GM23248 (cell line): ENCODE results near the gene NUP214.

Experiments
- EZH2 ChIP-seq: fragments of 200-600 bp; sonication (generic); IDR thresholded peaks from 2 replicates; pipeline ENCODE4 v1.6.1; 2018; ENCODE audit warnings: antibody characterized with exemption, mild to moderate bottlenecking; ENCODE audit not compliant: insufficient read depth, poor library complexity, severe bottlenecking
- EZH2phosphoT487 ChIP-seq: fragments of 200-600 bp; sonication (generic); IDR thresholded peaks from 2 replicates; pipeline ENCODE4 v1.6.1; 2018; ENCODE audit warnings: antibody characterized with exemption, moderate library complexity, mild to moderate bottlenecking, low read depth; ENCODE audit not compliant: insufficient read depth

GRCh38 chr9:131262327-131263032, 137.1 kb downstream of the NUP214 start:
- TF ChIP-seq EZH2 (no peak), EZH2phosphoT487 (no peak)
